ENCODE measurements around the gene ILKAP.

Gene ILKAP

DNA sequence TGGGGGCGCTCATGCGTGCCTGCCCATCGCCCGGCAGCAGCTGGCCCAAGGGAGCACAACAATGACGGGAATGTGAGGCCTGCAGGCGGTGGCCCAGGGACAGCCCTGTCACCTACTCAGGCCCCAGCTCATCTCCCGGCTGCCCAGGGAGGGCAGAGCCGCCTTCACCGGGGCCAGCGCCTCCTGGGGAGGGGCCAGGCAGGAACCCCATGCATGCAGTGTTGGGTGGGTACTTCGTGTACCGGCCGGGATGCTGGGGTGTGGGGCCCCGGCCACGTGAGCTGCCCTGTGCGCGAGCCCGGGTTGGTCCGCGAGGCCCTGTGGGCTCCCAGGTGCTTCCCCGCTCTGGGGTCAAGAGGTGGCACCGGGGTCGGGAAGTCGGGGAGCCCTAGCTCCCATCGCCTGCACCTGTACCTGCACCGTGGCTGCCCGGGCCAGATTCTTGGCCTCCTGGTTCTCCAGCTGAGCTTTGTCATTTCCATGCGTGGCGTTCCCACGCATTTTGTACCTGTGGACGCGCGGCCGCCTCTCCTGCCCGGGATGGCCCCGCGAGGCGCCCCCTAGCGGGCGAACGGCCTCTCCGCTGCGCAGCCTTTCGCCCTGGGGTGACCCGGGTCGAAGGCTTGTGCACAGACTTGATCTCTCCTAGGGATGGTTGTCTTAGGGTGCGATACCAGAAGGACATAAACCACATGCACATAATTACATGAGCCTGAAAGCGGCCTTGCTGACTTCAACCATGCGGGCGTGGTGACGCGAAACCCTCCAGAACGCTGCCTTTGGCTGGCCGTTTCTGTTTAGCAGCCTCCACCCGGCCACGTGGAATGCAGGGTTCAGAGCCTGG is 64.1 kb downstream of the ILKAP start:
- no peak overlapping the region for H3K27ac ChIP-seq
- CTCF ChIA-PET: interaction anchor here (0.6 to 1.0 kb wide), 2 partner anchors 11 to 217 kb away, joined by 3 to 6 read pairs; no protein-coding TSS in a partner anchor
- POLR2A ChIA-PET (ENCODE audit: low non-redundant PET): no interaction called here
- DNase-seq (ENCODE audit: low spot score): no peak
- TF ChIP-seq, protein P1, sequence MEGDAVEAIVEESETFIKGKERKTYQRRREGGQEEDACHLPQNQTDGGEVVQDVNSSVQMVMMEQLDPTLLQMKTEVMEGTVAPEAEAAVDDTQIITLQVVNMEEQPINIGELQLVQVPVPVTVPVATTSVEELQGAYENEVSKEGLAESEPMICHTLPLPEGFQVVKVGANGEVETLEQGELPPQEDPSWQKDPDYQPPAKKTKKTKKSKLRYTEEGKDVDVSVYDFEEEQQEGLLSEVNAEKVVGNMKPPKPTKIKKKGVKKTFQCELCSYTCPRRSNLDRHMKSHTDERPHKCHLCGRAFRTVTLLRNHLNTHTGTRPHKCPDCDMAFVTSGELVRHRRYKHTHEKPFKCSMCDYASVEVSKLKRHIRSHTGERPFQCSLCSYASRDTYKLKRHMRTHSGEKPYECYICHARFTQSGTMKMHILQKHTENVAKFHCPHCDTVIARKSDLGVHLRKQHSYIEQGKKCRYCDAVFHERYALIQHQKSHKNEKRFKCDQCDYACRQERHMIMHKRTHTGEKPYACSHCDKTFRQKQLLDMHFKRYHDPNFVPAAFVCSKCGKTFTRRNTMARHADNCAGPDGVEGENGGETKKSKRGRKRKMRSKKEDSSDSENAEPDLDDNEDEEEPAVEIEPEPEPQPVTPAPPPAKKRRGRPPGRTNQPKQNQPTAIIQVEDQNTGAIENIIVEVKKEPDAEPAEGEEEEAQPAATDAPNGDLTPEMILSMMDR (conservative IDR thresholded peaks at IDR 0.05; ENCODE audit: low read depth): peak; percentile 58

DNA sequence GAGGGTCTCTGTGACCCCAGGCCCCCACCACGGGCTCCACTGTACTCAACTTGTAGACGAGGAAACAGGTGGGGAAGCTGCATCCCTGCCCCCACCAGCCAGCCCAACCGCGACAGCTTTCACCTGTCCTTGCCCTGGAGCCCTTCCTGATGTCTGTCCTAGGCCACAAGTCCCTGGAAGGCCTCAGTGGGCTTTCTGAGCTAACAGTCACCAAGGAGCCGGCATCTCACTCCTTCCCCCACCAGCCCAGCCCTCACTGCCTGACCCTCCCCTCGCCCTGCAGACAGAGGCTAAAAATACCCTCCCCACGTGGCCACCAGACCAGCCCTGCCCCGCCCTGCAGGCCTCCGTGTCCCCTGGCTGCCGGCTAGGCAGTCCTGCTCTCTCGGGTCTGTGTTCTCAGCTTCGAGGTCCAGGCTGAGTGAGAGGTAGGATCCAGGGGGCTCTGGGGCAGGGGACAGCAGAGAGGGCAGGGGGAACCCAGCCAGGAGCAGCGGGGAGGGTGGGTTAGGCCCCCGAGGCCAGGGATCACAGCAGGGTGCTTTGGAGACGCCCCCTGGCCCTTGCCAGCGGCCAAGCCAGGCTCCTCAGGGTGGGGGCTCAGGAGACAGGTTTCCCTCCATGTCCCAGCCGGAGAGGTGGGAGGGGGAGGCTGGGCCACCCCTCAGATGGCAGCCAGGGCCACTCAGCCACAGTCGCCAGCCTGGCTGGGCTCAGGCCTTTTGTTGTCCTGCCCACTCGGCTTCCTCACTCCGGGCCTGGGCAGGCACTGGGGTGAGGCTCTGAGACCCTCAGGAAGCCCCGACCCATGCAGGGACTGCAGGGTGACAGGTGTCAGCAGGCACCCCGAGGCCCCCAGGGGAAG is 64.9 kb downstream of the ILKAP start, which contains the start of gene KLHL30:
KLHL30 (plus strand) TSS at position 338 of the 865 bp plus-strand sequence. CDS start 2,087 bp downstream, outside the sequence.
- TF ChIP-seq, protein P1 (conservative IDR thresholded peaks at IDR 0.05; ENCODE audit: low read depth): no peak
- CTCF ChIA-PET: interaction anchor here (0.6 to 1.0 kb wide), 4 partner anchors 8 to 216 kb away, joined by 3 to 6 read pairs (median 3); no protein-coding TSS in a partner anchor
- POLR2A ChIA-PET (ENCODE audit: low non-redundant PET): no interaction called here
- H3K27ac ChIP-seq: peak within 1 kb of the TSS; percentile 27; the same call in 1 of the 2 replicates
- no peak for DNase-seq (ENCODE audit: low spot score)

DNA sequence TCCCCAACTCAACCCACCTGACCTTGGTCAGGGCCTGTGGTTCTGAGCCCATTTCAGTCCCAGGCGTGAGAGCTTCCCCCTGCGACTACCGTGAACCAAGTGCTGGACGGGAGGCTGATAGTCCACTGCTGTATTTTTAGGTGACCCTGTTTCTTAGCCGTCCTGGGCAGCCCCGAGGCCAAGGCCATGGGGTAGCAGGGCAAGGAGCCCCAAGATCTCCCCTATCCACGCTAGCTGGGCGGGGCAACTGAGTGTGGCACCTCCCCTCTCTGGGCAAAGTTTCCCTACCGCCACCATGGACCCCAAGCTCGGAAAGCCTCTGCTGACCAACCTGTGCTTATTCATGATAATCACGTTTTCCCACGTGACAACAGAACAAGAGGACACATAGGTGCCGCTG is 65.6 kb downstream of the ILKAP start:
- peak overlapping the region; percentile 27; the same call in 1 of the 2 replicates for H3K27ac ChIP-seq
- POLR2A ChIA-PET (ENCODE audit: low non-redundant PET): interaction anchor here (0.7 kb wide), 1 partner anchor 10 kb away, joined by 3 read pairs; no protein-coding TSS in a partner anchor
- TF ChIP-seq, protein P1 (conservative IDR thresholded peaks at IDR 0.05; ENCODE audit: low read depth): no peak
- DNase-seq (ENCODE audit: low spot score): no peak
- CTCF ChIA-PET: interaction anchor here (0.6 to 0.8 kb wide), 2 partner anchors 9 to 27 kb away, joined by 3 read pairs; no protein-coding TSS in a partner anchor

DNA sequence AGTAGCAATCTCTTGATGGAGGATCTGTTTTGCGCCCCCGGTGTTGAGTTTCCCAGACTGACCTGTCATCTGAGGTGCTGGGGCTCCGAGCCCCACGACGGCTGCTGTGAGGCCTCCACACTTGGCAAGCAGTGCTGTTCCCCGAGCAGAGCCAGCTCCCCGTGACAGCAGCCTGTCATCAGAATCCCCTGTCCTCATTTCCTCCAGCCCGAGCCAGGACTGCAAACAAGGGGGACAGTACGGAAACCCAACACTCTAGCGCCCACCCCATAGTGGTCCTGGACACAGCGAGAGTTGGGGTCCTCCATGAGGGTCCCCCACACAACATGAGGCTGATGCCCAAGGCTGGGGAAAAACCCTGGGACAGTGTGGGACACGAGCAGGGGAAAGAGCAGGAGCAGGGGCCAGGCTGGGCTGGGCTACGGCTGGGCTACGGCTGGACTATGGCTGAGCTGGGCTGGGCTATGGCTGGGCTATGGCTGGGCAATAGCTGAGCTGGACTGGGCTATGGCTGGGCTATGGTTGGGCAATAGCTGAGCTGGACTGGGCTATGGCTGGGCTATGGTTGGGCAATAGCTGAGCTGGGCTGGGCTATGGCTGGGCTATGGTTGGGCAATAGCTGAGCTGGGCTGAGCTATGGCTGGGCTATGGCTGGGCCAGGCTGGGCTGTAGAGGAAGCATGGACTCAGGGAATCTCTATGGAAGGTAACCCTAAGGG is 66.5 kb downstream of the ILKAP start:
- CTCF ChIA-PET: no interaction called here
- DNase-seq (ENCODE audit: low spot score): no peak
- peak overlapping the region; percentile 32 for H3K27ac ChIP-seq
- TF ChIP-seq, protein P1 (conservative IDR thresholded peaks at IDR 0.05; ENCODE audit: low read depth): no peak
- POLR2A ChIA-PET (ENCODE audit: low non-redundant PET): interaction anchor here (0.7 kb wide), 1 partner anchor 9 kb away, joined by 3 read pairs; no protein-coding TSS in a partner anchor

DNA sequence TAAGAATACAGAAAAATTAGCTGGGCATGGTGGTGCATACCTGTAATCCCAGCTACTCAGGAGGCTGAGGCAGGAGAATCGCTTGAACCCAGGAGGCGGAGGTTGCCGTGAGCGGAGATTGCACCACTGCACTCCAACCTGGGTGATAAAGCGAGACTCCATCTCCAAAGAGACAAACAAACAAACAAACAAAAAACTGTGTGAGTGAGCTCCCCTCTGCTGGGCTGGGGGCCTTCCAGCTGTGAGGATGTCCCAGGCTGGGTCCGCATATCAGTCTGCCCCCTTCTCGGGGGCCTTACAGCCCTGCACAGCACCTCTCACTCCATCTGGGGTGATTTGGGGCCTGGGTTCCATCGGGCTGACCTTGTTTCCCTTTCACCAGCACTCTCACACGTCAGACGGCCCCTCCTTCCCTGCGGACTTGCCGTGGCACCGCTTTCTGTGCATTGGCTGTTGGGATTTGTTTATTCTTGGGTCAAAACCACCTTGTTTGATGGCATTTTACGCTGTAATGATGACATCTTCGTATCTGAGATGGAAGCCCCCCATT is 67.8 kb downstream of the ILKAP start:
- no peak for DNase-seq (ENCODE audit: low spot score)
- TF ChIP-seq, protein P1 (conservative IDR thresholded peaks at IDR 0.05; ENCODE audit: low read depth): no peak
- CTCF ChIA-PET: interaction anchor here (1.6 kb wide), 1 partner anchor 15 kb away, joined by 3 read pairs; no protein-coding TSS in a partner anchor
- no peak overlapping the region for H3K27ac ChIP-seq
- POLR2A ChIA-PET (ENCODE audit: low non-redundant PET): no interaction called here

Data from RWPE1 (cell line).